Measurements from ENCODE around the gene LRCH1. TPM values are rescaled to one million over a fixed set of nuclear protein-coding genes. Genes with fewer than 3 reads are reported as not detected.
A peak's percentile ranks its signal among the peaks of the same experiment; 100 is the strongest.

LRCH1 gene
- polyA plus RNA-seq, 1 experiment = 8.3 TPM

DNA sequence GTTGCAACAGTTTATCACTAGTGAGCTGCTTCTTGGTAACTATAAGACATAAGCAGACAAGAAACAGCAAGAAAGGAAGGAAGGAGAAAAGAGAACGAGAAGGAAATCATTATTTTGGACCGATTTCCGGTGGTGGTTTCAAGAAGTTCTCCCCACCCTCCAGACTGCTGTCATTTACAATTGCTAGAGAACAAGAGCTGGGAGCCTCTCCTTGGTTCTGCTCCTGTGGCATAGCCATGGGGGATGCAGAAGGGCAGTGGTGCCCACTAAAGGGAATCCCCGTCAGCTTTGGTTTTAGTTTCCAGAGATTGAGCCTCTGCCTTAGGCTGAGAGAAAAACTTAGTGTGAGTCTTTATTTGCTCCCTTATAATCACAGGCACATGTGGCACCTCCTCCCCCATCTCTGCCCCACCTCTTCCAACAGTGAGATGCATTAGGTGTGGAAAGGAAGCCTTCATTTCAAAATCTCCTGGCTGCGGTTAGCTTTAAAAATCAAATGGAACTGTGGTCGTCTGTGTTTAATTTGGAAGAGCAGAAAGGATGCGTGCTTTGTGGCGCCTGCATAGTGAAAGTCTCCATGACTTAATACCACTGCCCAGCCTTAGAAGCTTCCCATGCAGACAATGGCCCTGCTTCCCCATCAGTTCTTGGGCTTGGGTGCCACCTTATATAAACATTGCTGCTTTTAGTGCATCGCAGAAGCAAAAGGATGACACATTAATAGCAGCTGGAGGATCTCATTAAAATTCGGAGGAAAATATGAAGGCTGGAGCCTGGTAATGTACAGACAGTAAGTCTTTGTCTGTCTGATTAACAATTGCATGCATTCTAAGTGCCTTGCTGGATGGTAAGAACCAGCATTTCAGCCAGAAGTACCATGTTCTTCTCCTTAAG is 25.0 kb downstream of the LRCH1 start:
- Histone ChIP-seq H3K4me3 (ENCODE audit: low read depth, low read length) (no peak overlapping the region), H3K27me3 (ENCODE audit: control insufficient read depth, insufficient read depth, low read length) (no peaks in the 10 kb centered on the region), H3K36me3 (ENCODE audit: control insufficient read depth, insufficient read depth, low read length) (no peaks in the 10 kb centered on the region)
- TF ChIP-seq, protein P1, sequence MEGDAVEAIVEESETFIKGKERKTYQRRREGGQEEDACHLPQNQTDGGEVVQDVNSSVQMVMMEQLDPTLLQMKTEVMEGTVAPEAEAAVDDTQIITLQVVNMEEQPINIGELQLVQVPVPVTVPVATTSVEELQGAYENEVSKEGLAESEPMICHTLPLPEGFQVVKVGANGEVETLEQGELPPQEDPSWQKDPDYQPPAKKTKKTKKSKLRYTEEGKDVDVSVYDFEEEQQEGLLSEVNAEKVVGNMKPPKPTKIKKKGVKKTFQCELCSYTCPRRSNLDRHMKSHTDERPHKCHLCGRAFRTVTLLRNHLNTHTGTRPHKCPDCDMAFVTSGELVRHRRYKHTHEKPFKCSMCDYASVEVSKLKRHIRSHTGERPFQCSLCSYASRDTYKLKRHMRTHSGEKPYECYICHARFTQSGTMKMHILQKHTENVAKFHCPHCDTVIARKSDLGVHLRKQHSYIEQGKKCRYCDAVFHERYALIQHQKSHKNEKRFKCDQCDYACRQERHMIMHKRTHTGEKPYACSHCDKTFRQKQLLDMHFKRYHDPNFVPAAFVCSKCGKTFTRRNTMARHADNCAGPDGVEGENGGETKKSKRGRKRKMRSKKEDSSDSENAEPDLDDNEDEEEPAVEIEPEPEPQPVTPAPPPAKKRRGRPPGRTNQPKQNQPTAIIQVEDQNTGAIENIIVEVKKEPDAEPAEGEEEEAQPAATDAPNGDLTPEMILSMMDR (IDR thresholded peaks at IDR 0.05; ENCODE audit: insufficient read depth, low read depth, low read length) = no peak
- DNase-seq (ENCODE audit: low read depth) = no peak
- ChIA-PET POLR2A (no interaction called here), CTCF (interaction anchor here (1.6 kb wide), 1 partner anchor 17 kb away, joined by 6 read pairs; no protein-coding TSS in a partner anchor)

DNA sequence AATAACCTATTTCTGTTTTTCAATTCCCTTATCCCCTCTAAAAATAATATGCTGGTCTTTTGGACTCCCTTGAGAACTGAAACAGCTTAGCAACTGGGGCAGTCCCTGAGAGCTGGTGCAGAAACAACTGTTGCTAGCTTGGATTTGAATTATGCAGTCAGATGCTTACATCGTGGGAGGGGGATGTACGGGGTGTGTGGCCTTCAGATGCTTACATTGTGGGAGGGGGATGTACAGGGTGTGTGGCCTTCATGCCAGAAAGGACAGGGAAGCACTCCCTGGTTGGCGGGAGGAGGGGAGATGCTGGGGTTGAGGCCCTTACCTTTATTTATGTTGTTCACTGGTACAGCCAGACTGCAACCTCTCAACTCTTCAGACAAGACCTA is 25.6 kb downstream of the LRCH1 start:
- ChIA-PET POLR2A (no interaction called here), CTCF (interaction anchor here (0.6 kb wide), 1 partner anchor 48 kb away, joined by 3 read pairs; no protein-coding TSS in a partner anchor)

DNA sequence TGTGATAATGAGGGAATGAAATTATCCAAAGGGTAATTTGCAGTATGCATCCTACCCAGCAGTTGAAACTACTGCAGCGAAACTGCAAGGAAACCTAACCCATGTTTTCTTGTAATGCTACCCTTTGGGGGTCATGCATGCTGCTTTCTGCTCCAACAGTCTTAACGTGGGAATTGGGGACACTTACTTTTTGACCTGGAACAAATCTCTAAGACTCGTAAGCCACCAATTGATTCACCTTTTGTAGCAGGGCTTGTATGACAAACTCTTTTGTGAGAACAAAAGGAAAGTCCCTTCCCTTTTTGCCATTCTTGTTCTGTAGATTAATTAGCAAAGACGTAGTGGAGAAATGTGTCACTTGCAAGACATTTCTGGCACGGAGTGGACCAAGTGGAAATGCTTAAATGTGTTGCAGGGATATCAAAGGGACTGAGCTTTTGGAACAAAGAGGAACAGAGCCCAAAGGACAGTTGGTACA is 27.4 kb downstream of the LRCH1 start:
- H3K36me3 ChIP-seq (ENCODE audit: control insufficient read depth, insufficient read depth, low read length) = no peaks in the 10 kb centered on the region
- DNase-seq (ENCODE audit: low read depth) = no peak
- ChIA-PET CTCF (no interaction called here), POLR2A (no interaction called here)
- TF ChIP-seq, protein P1 (IDR thresholded peaks at IDR 0.05; ENCODE audit: insufficient read depth, low read depth, low read length) = no peak
- H3K27me3 ChIP-seq (ENCODE audit: control insufficient read depth, insufficient read depth, low read length) = no peaks in the 10 kb centered on the region
- H3K4me3 ChIP-seq (ENCODE audit: low read depth, low read length) = no peak overlapping the region

More for the DNA sequence above, 25.6 kb downstream of the LRCH1 start:
- no peak overlapping the region for H3K4me3 ChIP-seq (ENCODE audit: low read depth, low read length)
- no peaks in the 10 kb centered on the region for H3K27me3 ChIP-seq (ENCODE audit: control insufficient read depth, insufficient read depth, low read length)
- TF ChIP-seq, protein P1 (IDR thresholded peaks at IDR 0.05; ENCODE audit: insufficient read depth, low read depth, low read length) = no peak
- no peak for DNase-seq (ENCODE audit: low read depth)
- H3K36me3 ChIP-seq (ENCODE audit: control insufficient read depth, insufficient read depth, low read length) = no peaks in the 10 kb centered on the region

DNA sequence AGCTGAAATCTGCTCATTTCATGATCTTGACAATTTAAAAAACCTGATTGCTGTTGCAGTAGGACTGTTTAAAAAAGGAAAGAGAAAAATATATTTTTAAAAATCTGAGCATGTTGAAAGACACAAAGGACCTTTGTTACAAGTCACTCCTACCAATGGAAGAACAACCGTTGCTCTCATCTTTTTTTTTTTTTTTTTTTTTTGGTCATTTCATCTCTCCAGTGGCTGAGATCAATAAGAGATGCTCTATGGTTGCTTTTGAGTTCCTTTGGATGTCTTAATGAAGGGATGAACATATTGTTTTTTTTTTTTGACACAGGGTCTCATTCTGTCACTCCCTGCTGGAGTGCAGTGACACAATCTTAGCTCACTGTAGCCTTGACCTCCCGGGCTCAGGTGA is 29.2 kb downstream of the LRCH1 start:
- Histone ChIP-seq H3K27me3 (ENCODE audit: control insufficient read depth, insufficient read depth, low read length) (no peaks in the 10 kb centered on the region), H3K4me3 (ENCODE audit: low read depth, low read length) (no peak overlapping the region), H3K36me3 (ENCODE audit: control insufficient read depth, insufficient read depth, low read length) (no peaks in the 10 kb centered on the region)
- ChIA-PET POLR2A (no interaction called here), CTCF (no interaction called here)
- no peak for DNase-seq (ENCODE audit: low read depth)
- TF ChIP-seq, protein P1 (IDR thresholded peaks at IDR 0.05; ENCODE audit: insufficient read depth, low read depth, low read length) = no peak

DNA sequence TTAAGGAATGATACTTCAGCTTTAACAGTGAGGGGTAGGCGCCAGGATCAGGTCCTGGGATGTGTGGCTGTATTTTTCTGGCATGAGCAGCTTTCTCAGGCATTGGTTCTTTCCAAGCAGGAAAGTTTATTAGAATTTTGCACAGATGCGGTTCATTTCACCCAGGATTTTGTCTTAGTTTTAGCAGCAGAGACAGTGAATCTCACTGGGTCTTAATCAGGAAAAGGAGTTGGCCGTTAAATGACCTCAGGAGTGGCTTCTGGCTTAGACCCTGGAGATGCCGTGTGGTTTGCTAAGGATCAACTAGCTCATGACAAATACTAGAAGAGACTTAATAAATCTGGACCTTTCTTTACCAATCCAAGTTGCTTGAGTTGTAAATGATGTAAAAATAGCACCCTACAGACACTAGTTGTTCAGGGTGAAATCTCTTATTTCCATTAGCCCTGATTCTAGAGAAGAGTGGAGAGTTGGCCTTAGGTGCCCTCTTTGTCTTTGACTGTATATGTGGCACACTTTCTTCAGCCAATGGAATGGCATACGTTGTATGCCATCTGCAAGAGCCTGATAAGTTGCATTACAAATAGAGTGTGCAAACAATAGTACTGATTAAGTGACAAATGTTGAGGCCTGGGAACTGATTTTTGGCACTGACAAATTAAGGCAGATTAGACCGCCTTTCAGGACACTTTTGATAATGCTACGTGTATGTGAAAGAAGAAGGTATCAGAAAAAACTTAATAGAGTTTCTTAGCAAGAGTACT is 34.0 kb downstream of the LRCH1 start:
- TF ChIP-seq, protein P1 (IDR thresholded peaks at IDR 0.05; ENCODE audit: insufficient read depth, low read depth, low read length) = no peak
- ChIA-PET CTCF (interaction anchor here (1.7 kb wide), 1 partner anchor 8 kb away, joined by 7 read pairs; no protein-coding TSS in a partner anchor), POLR2A (no interaction called here)
- peak; percentile 64 for DNase-seq (ENCODE audit: low read depth)
- Histone ChIP-seq H3K4me3 (ENCODE audit: low read depth, low read length) (no peak overlapping the region), H3K27me3 (ENCODE audit: control insufficient read depth, insufficient read depth, low read length) (no peaks in the 10 kb centered on the region), H3K36me3 (ENCODE audit: control insufficient read depth, insufficient read depth, low read length) (no peaks in the 10 kb centered on the region)

Data from BJ (cell line).